Measurements from ENCODE around the gene SDK1. TPM values are rescaled to one million over a fixed set of nuclear protein-coding genes. Genes with fewer than 3 reads are reported as not detected.

The SDK1 gene
- total and polyA plus RNA-seq, 2 experiments from 2014 or later, result not detected

- Histone ChIP-seq H3K9ac (no peak overlapping the region), H3F3A (ENCODE audit: insufficient read depth) (no peaks in the 10 kb centered on the region), H4K20me1 (ENCODE audit: insufficient read depth) (no peaks in the 10 kb centered on the region), H3K27me3 (replicated peaks; ENCODE audit: insufficient read depth) (no peaks in the 10 kb centered on the region), H3K27ac (no peak overlapping the region), H3K4me1 (ENCODE audit: insufficient read depth) (no peaks in the 10 kb centered on the region), H3K4me2 (ENCODE audit: unreplicated experiment) (no peak overlapping the region), H3K4me3 (no peak overlapping the region), H3K79me2 (ENCODE audit: insufficient read depth) (no peaks in the 10 kb centered on the region), H3K9me3 (ENCODE audit: low read depth) (no peaks in the 10 kb centered on the region), H3K36me3 (ENCODE audit: low read depth) (no peaks in the 10 kb centered on the region), H3K9me2 (ENCODE audit: insufficient read depth) (no peaks in the 10 kb centered on the region), H2AFZ (no peak overlapping the region)
- no peak for DNase-seq
- 3 to 5% methylated on average over 8 of the region's 8 CpGs for WGBS, 2 experiments (ENCODE audit: low coverage in 1 of 2, low lambda C conversion rate in 2 of 2, missing lambda C conversion rate in 2 of 2)
- TF ChIP-seq EZH2phosphoT487 (IDR thresholded peaks at IDR 0.05; ENCODE audit: insufficient read depth, low read depth), result no peak
- no peak for TF ChIP-seq EZH2 (IDR thresholded peaks at IDR 0.05; ENCODE audit: insufficient read depth, poor library complexity, severe bottlenecking)
- in situ Hi-C loops (cut with MboI), result loop anchor here (25.0 kb wide), 1 partner anchor 1001 kb away; no protein-coding TSS in a partner anchor
Measured at GRCh38 chr7:3888096-3888495, 587.0 kb downstream of the SDK1 start.

GRCh38 chr7:3892157-3892556 is 591.1 kb downstream of the SDK1 start:
- TF ChIP-seq EZH2 (IDR thresholded peaks at IDR 0.05; ENCODE audit: insufficient read depth, poor library complexity, severe bottlenecking) (no peak), EZH2phosphoT487 (IDR thresholded peaks at IDR 0.05; ENCODE audit: insufficient read depth, low read depth) (no peak)
- Histone ChIP-seq H3K27me3 (replicated peaks; ENCODE audit: insufficient read depth) (no peaks in the 10 kb centered on the region), H2AFZ (no peak overlapping the region), H3K4me1 (ENCODE audit: insufficient read depth) (no peaks in the 10 kb centered on the region), H3K4me3 (no peak overlapping the region), H3K9ac (no peak overlapping the region), H3F3A (ENCODE audit: insufficient read depth) (no peaks in the 10 kb centered on the region), H3K36me3 (ENCODE audit: low read depth) (no peaks in the 10 kb centered on the region), H3K4me2 (ENCODE audit: unreplicated experiment) (no peak overlapping the region), H4K20me1 (ENCODE audit: insufficient read depth) (no peaks in the 10 kb centered on the region), H3K9me3 (ENCODE audit: low read depth) (no peaks in the 10 kb centered on the region), H3K9me2 (ENCODE audit: insufficient read depth) (no peaks in the 10 kb centered on the region), H3K27ac (no peak overlapping the region), H3K79me2 (ENCODE audit: insufficient read depth) (no peaks in the 10 kb centered on the region)
- no peak for DNase-seq
- 4 to 9% methylated on average over 7 of the region's 7 CpGs for WGBS, 2 experiments (ENCODE audit: low coverage in 1 of 2, low lambda C conversion rate in 2 of 2, missing lambda C conversion rate in 2 of 2)
- in situ Hi-C loops (cut with MboI), result loop anchor here (25.0 kb wide), 1 partner anchor 1005 kb away; no protein-coding TSS in a partner anchor

- H3K36me3 ChIP-seq (ENCODE audit: low read depth), result no peaks in the 10 kb centered on the region
- TF ChIP-seq EZH2phosphoT487 (IDR thresholded peaks at IDR 0.05; ENCODE audit: insufficient read depth, low read depth) (no peak), EZH2 (IDR thresholded peaks at IDR 0.05; ENCODE audit: insufficient read depth, poor library complexity, severe bottlenecking) (no peak)
Measured at GRCh38 chr7:3892686-3893085, 591.6 kb downstream of the SDK1 start.

GRCh38 chr7:3893151-3893788 is 592.2 kb downstream of the SDK1 start:
- Histone ChIP-seq H3K9me3 (ENCODE audit: low read depth) (no peaks in the 10 kb centered on the region), H3K9ac (no peak overlapping the region), H3K27ac (no peak overlapping the region), H3K27me3 (replicated peaks; ENCODE audit: insufficient read depth) (no peaks in the 10 kb centered on the region), H3K9me2 (ENCODE audit: insufficient read depth) (no peaks in the 10 kb centered on the region), H3K4me3 (no peak overlapping the region), H3K36me3 (ENCODE audit: low read depth) (no peaks in the 10 kb centered on the region), H2AFZ (no peak overlapping the region), H3K4me2 (ENCODE audit: unreplicated experiment) (no peak overlapping the region), H3F3A (ENCODE audit: insufficient read depth) (no peaks in the 10 kb centered on the region), H3K79me2 (ENCODE audit: insufficient read depth) (no peaks in the 10 kb centered on the region), H4K20me1 (ENCODE audit: insufficient read depth) (no peaks in the 10 kb centered on the region), H3K4me1 (ENCODE audit: insufficient read depth) (no peaks in the 10 kb centered on the region)
- WGBS, 2 experiments (ENCODE audit: low coverage in 1 of 2, low lambda C conversion rate in 2 of 2, missing lambda C conversion rate in 2 of 2), result 64 to 67% methylated on average over 12 of the region's 12 CpGs
- in situ Hi-C loops (cut with MboI), result loop anchor here (25.0 kb wide), 1 partner anchor 1006 kb away; no protein-coding TSS in a partner anchor
- no peak for TF ChIP-seq EZH2phosphoT487 (IDR thresholded peaks at IDR 0.05; ENCODE audit: insufficient read depth, low read depth)
- TF ChIP-seq EZH2 (IDR thresholded peaks at IDR 0.05; ENCODE audit: insufficient read depth, poor library complexity, severe bottlenecking), result no peak
- no peak for DNase-seq

More at GRCh38 chr7:3892686-3893085, 591.6 kb downstream of the SDK1 start:
- no peaks in the 10 kb centered on the region for H3K9me2 ChIP-seq (ENCODE audit: insufficient read depth)
- H3K27me3 ChIP-seq (replicated peaks; ENCODE audit: insufficient read depth), result no peaks in the 10 kb centered on the region
- H3K4me3 ChIP-seq, result no peak overlapping the region
- H4K20me1 ChIP-seq (ENCODE audit: insufficient read depth), result no peaks in the 10 kb centered on the region
- H3K9ac ChIP-seq, result no peak overlapping the region
- H3K4me1 ChIP-seq (ENCODE audit: insufficient read depth), result no peaks in the 10 kb centered on the region
- H3F3A ChIP-seq (ENCODE audit: insufficient read depth), result no peaks in the 10 kb centered on the region
- WGBS, 2 experiments (ENCODE audit: low coverage in 1 of 2, low lambda C conversion rate in 2 of 2, missing lambda C conversion rate in 2 of 2), result 23 to 32% methylated on average over 11 of the region's 11 CpGs
- H3K9me3 ChIP-seq (ENCODE audit: low read depth), result no peaks in the 10 kb centered on the region
- H3K4me2 ChIP-seq (ENCODE audit: unreplicated experiment), result no peak overlapping the region
- DNase-seq, result no peak
- no peak overlapping the region for H3K27ac ChIP-seq
- no peak overlapping the region for H2AFZ ChIP-seq
- in situ Hi-C loops (cut with MboI), result loop anchor here (25.0 kb wide), 1 partner anchor 1005 kb away; no protein-coding TSS in a partner anchor
- H3K79me2 ChIP-seq (ENCODE audit: insufficient read depth), result no peaks in the 10 kb centered on the region

Data from GM23248 (cell line).